ENCODE results near the gene ABCG4.

Gene ABCG4

GRCh38 chr11:119205080-119205479 is 56.2 kb downstream of the ABCG4 start:
- Histone ChIP-seq H2AFZ (ENCODE audit: low read length) (no peak overlapping the region), H3K9ac (ENCODE audit: low read length) (no peak overlapping the region), H3K79me2 (ENCODE audit: insufficient read depth, low read length) (peaks cover 32% of the 10 kb centered on the region), H3K4me3 (ENCODE audit: low read depth, low read length, poor library complexity, severe bottlenecking) (peak overlapping the region; percentile 96), H3K4me2 (ENCODE audit: low read length) (peak overlapping the region; percentile 65), H3K36me3 (ENCODE audit: insufficient read depth, low read length) (no peaks in the 10 kb centered on the region), H3F3A (ENCODE audit: insufficient read depth, low read length) (no peaks in the 10 kb centered on the region), H4K20me1 (ENCODE audit: insufficient read depth, low read length) (no peaks in the 10 kb centered on the region), H3K4me1 (ENCODE audit: insufficient read depth, low read length, severe bottlenecking) (peaks cover 39% of the 10 kb centered on the region), H3K27ac (ENCODE audit: low read depth, low read length, poor library complexity, severe bottlenecking) (no peak overlapping the region), H3K9me3 (ENCODE audit: low read length) (no peaks in the 10 kb centered on the region), H3K27me3 (ENCODE audit: insufficient read depth, low read length) (no peaks in the 10 kb centered on the region), H3K9me2 (ENCODE audit: low read depth, low read length) (no peaks in the 10 kb centered on the region)
- TF ChIP-seq EZH2 (IDR thresholded peaks at IDR 0.05; ENCODE audit: borderline replicate concordance, low read length) (no peak), CTCF (IDR thresholded peaks at IDR 0.05; ENCODE audit: low read length) (no peak)

DNA sequence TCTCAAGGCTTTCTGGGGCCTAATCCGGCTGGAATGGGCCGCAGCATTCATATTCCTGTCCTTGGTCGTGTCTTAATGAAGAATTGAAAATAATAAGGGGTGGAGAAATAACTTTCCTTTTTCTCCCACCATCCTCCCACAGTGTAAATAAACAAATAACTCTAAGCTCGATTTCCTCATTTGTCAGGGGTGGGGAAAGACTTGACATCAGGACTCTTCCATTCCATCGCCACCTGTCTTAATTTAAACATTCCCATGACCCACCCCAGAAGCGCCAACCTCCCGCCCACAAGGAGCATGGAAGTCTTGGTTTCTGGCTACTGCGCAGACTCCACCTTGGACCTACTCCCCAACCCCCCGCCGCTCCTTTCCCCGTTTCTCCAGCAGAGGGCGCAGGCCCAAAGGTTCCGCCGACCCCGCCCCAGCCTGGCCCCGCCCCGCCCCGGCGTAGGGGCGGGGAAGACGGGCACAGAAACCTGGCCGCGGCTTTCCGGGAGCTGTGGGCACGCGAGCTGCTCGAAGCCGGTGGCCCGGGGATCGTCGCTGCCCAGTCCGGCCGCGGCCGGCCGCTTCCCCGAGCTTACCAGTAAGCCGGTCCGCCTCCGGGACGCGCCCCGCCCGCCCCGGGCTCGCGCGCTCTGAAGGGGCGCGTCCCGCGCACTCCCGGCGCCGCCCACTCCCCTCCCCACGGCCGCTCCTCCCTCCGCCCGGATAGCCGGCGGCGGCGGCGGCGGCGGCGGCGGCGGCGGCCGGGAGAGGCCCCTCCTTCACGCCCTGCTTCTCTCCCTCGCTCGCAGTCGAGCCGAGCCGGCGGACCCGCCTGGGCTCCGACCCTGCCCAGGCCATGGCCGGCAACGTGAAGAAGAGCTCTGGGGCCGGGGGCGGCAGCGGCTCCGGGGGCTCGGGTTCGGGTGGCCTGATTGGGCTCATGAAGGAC is 57.0 kb downstream of the ABCG4 start, which contains the start of gene CBL:
Gene CBL (plus strand): TSS at position 766 of the 937 bp plus-strand sequence. CDS start 79 bp downstream, at position 845.
- no peak within 1 kb of the TSS for H2AFZ ChIP-seq (ENCODE audit: low read length)
- H3K9me3 ChIP-seq (ENCODE audit: low read length) = no peaks in the 10 kb centered on the region
- no peaks in the 10 kb centered on the region for H3K36me3 ChIP-seq (ENCODE audit: insufficient read depth, low read length)
- peak within 1 kb of the TSS; percentile 65 for H3K27ac ChIP-seq (ENCODE audit: low read depth, low read length, poor library complexity, severe bottlenecking)
- no peaks in the 10 kb centered on the region for H3F3A ChIP-seq (ENCODE audit: insufficient read depth, low read length)
- H3K4me2 ChIP-seq (ENCODE audit: low read length) = peak within 1 kb of the TSS; percentile 79
- no peaks in the 10 kb centered on the region for H3K27me3 ChIP-seq (ENCODE audit: insufficient read depth, low read length)
- H3K9ac ChIP-seq (ENCODE audit: low read length) = peak within 1 kb of the TSS; percentile 95
- TF ChIP-seq CTCF (IDR thresholded peaks at IDR 0.05; ENCODE audit: low read length) (peak; percentile 65), EZH2 (IDR thresholded peaks at IDR 0.05; ENCODE audit: borderline replicate concordance, low read length) (no peak)
- no peaks in the 10 kb centered on the region for H4K20me1 ChIP-seq (ENCODE audit: insufficient read depth, low read length)
- H3K4me3 ChIP-seq (ENCODE audit: low read depth, low read length, poor library complexity, severe bottlenecking) = peak within 1 kb of the TSS; percentile 96
- peaks cover 40% of the 10 kb centered on the region for H3K79me2 ChIP-seq (ENCODE audit: insufficient read depth, low read length)
- peaks cover 39% of the 10 kb centered on the region for H3K4me1 ChIP-seq (ENCODE audit: insufficient read depth, low read length, severe bottlenecking)
- no peaks in the 10 kb centered on the region for H3K9me2 ChIP-seq (ENCODE audit: low read depth, low read length)

DNA sequence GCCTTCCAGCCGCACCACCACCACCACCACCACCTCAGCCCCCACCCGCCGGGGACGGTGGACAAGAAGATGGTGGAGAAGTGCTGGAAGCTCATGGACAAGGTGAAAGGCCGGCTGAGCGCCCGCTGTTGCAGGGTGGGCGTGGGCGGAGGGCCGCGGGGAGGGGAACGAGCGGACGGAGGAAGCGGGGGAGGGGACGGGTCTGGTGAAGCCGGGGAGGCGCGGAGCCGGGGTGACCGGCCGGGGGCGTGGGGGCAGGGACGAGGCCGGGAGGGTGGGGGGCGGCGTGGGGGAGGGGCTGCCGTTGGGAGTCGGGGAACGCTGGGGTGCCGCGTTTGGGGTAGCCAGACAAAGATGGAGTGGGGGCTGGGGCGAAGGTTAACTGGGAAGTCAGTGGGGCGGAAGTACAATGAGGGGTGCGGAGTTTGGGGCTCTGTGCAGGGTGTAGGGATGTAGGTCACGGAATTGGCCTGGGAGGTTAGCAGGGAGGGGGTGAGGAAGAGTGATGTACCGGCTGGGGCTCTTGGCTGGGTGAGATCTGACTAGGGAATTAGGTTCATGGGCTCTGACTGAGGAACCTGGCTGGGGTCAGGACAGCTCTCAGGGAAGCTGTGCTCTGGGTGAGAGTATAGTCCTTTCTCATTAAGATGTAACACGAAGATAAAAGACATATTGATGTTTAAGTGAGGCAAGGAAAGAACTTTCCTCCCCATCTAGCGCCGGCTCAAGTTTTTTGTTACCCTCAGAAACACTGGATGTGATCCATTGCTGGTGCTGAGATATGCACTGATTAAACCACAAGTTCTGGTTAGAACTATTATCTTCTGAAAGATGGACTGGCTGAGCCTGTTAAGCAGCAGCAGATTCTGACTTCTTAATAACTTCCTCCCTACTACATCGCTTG is 57.9 kb downstream of the ABCG4 start:
- Histone ChIP-seq H3K4me3 (ENCODE audit: low read depth, low read length, poor library complexity, severe bottlenecking) (peak overlapping the region; percentile 96), H4K20me1 (ENCODE audit: insufficient read depth, low read length) (no peaks in the 10 kb centered on the region), H3K9me3 (ENCODE audit: low read length) (no peaks in the 10 kb centered on the region), H3F3A (ENCODE audit: insufficient read depth, low read length) (no peaks in the 10 kb centered on the region), H3K79me2 (ENCODE audit: insufficient read depth, low read length) (peaks cover 47% of the 10 kb centered on the region), H3K4me1 (ENCODE audit: insufficient read depth, low read length, severe bottlenecking) (peaks cover 39% of the 10 kb centered on the region), H3K9ac (ENCODE audit: low read length) (peak overlapping the region; percentile 95), H3K27ac (ENCODE audit: low read depth, low read length, poor library complexity, severe bottlenecking) (peak overlapping the region; percentile 65), H3K4me2 (ENCODE audit: low read length) (peak overlapping the region; percentile 79), H3K36me3 (ENCODE audit: insufficient read depth, low read length) (no peaks in the 10 kb centered on the region), H3K27me3 (ENCODE audit: insufficient read depth, low read length) (no peaks in the 10 kb centered on the region), H2AFZ (ENCODE audit: low read length) (no peak overlapping the region), H3K9me2 (ENCODE audit: low read depth, low read length) (no peaks in the 10 kb centered on the region)
- TF ChIP-seq EZH2 (IDR thresholded peaks at IDR 0.05; ENCODE audit: borderline replicate concordance, low read length) (no peak), CTCF (IDR thresholded peaks at IDR 0.05; ENCODE audit: low read length) (no peak)
